ENCODE data around the gene LIMCH1. TPM values are rescaled to one million over a fixed set of nuclear protein-coding genes. Genes with fewer than 3 reads are reported as not detected.

LIMCH1 gene
- total RNA-seq, 1 experiment from 2014 or later, result 3.3 TPM

GRCh38 chr4:41679991-41680390, 142.0 kb downstream of the LIMCH1 start:
- Histone ChIP-seq H3K27ac (ENCODE audit: insufficient read length, low read depth, low read length) (no peak overlapping the region), H3K18ac (ENCODE audit: insufficient read length, low read depth, low read length) (no peak overlapping the region), H2AK5ac (ENCODE audit: insufficient read length, low read length) (no peak overlapping the region), H3K4ac (ENCODE audit: low read depth, low read length) (no peak overlapping the region), H2BK20ac (ENCODE audit: low read depth, low read length, poor library complexity, severe bottlenecking) (no peak overlapping the region), H3K56ac (ENCODE audit: insufficient read length, low read depth, low read length) (no peak overlapping the region), H3K9me3 (ENCODE audit: control insufficient read depth, low read depth, low read length) (no peaks in the 10 kb centered on the region), H3K9ac (ENCODE audit: extremely low read depth, insufficient read length, low read length) (no peak overlapping the region), H4K91ac (ENCODE audit: insufficient read length, low read depth, low read length) (no peak overlapping the region), H3K23me2 (ENCODE audit: insufficient read length, low read depth, low read length, poor library complexity, severe bottlenecking) (no peaks in the 10 kb centered on the region), H3K79me1 (ENCODE audit: insufficient read depth, low read depth, low read length, poor library complexity, severe bottlenecking) (no peaks in the 10 kb centered on the region), H2AFZ (ENCODE audit: low read length) (no peak overlapping the region), H3K4me2 (ENCODE audit: insufficient read depth, insufficient read length, low read length) (no peak overlapping the region), H4K5ac (ENCODE audit: insufficient read length, low read depth, low read length) (no peak overlapping the region), H2BK120ac (ENCODE audit: low read depth, low read length, poor library complexity, severe bottlenecking) (no peak overlapping the region), H3K27me3 (ENCODE audit: insufficient read depth, low read length) (no peaks in the 10 kb centered on the region), H3K79me2 (ENCODE audit: insufficient read depth, low read length) (no peaks in the 10 kb centered on the region), H2BK15ac (ENCODE audit: low read depth, low read length) (no peak overlapping the region), H2BK12ac (ENCODE audit: insufficient read length, low read depth, low read length) (no peak overlapping the region), H3K14ac (ENCODE audit: insufficient read depth, low read length) (no peak overlapping the region), H3K4me1 (ENCODE audit: insufficient read depth, low read length) (no peaks in the 10 kb centered on the region), H3T11ph (ENCODE audit: low read length) (no peak overlapping the region), H4K8ac (replicated peaks; ENCODE audit: insufficient read length, low read depth, low read length) (no peak overlapping the region), H3K23ac (ENCODE audit: insufficient read length, low read depth, low read length) (no peak overlapping the region), H4K20me1 (ENCODE audit: control insufficient read depth, insufficient read depth, insufficient read length) (no peaks in the 10 kb centered on the region), H2BK5ac (ENCODE audit: insufficient read length, low read length) (no peak overlapping the region)
- Mint-ChIP-seq H3K27me3 (ENCODE audit: low read depth) (no peaks in the 10 kb centered on the region), H3K4me1 (peaks cover 2 to 6% of the 10 kb centered on the region in 2 experiments; a peak in 1 of 4 replicates), H3K4me3 (no peak overlapping the region), H3K27ac (no peak overlapping the region), H3K9me3 (no peaks in the 10 kb centered on the region), H3K36me3 (ENCODE audit: insufficient read depth in 1 of 3, low read depth in 3 of 3) (0 out of 7 replicates have a peak, but pooled peaks cover 0 to 1% (median 0%) of the 10 kb centered on the region in 3 experiments)
- TF ChIP-seq CTCF (conservative IDR thresholded peaks at IDR 0.05), result no peak
- WGBS (ENCODE audit: extremely low coverage, insufficient read length, low lambda C conversion rate), result no CpG with 5 or more reads among the region's 4 CpGs
- no peak for DNase-seq
